CD14-positive monocyte (primary cell): Measurements from ENCODE around the gene IL1B. TPM values are rescaled to one million over a fixed set of nuclear protein-coding genes. Genes with fewer than 3 reads are reported as not detected.

ENCODE experiments used
- DNase-seq, 3 donors: peaks; one replicate each; pipeline ENCODE4 v3.0.0-alpha.2; 2011 to 2022
- H2AFZ ChIP-seq: 2 replicates; pipeline ENCODE4 v1.6.0; 2012; ENCODE audit warnings: mild to moderate bottlenecking, low read depth, low read length, inconsistent platforms; ENCODE audit not compliant: insufficient read depth, poor library complexity, severe bottlenecking
- H3K27ac ChIP-seq, 2 donors: 1 replicate in 1 of 2; 2 replicates in 1 of 2; pipeline ENCODE4 v1.5.1; 2012 to 2013; ENCODE audit warnings: low read length in 2 of 2, control low read depth in 1 of 2, inconsistent platforms in 1 of 2, low read depth in 1 of 2, mild to moderate bottlenecking in 1 of 2
- H3K27me3 ChIP-seq, 2 donors: one replicate each; pipeline versions ENCODE4 v1.6.0 to v1.6.1; 2011 to 2013; ENCODE audit warnings: low read length in 2 of 2; ENCODE audit not compliant: control insufficient read depth in 2 of 2, insufficient read depth in 2 of 2
- H3K36me3 ChIP-seq, 2 donors: replicated peaks in 1 of 2; 1 replicate in 1 of 2; 2 replicates in 1 of 2; pipeline versions ENCODE4 v1.5.1 to v1.6.1; 2012 to 2013; ENCODE audit warnings: low read length in 2 of 2, control low read depth in 1 of 2, inconsistent platforms in 1 of 2, mild to moderate bottlenecking in 1 of 2; ENCODE audit not compliant: insufficient read depth in 2 of 2, control insufficient read depth in 1 of 2
- H3K4me1 ChIP-seq, 2 donors: 1 replicate in 1 of 2; 2 replicates in 1 of 2; pipeline versions ENCODE4 v1.5.1 to v1.6.1; 2012 to 2013; ENCODE audit warnings: low read length in 2 of 2, control low read depth in 1 of 2, inconsistent platforms in 1 of 2, mild to moderate bottlenecking in 1 of 2, moderate library complexity in 1 of 2; ENCODE audit not compliant: insufficient read depth in 2 of 2, control insufficient read depth in 1 of 2
- H3K4me2 ChIP-seq: replicated peaks from 2 replicates; pipeline ENCODE3; 2012; ENCODE audit warnings: low read length, moderate library complexity, mild to moderate bottlenecking; ENCODE audit not compliant: poor library complexity, severe bottlenecking; ENCODE audit errors: extremely low read depth
- H3K4me3 ChIP-seq, 3 experiments: fragments of 200-600 bp in 1 of 3; sonication (generic) in 1 of 3; replicated peaks in 1 of 3; 1 replicate in 2 of 3; 2 replicates in 1 of 3; pipeline ENCODE4 v1.5.1; 2011 to 2013; ENCODE audit warnings: low read length in 3 of 3, mild to moderate bottlenecking in 3 of 3, control low read depth in 2 of 3, low read depth in 2 of 3, inconsistent platforms in 1 of 3, moderate library complexity in 1 of 3
- H3K79me2 ChIP-seq: 2 replicates; pipeline ENCODE4 v1.6.0; 2012; ENCODE audit warnings: mild to moderate bottlenecking, control low read depth, inconsistent platforms, low read length, moderate library complexity; ENCODE audit not compliant: insufficient read depth
- H3K9ac ChIP-seq: 2 replicates; pipeline ENCODE4 v1.6.0; 2017; ENCODE audit warnings: low read length, mild to moderate bottlenecking; ENCODE audit not compliant: insufficient read depth, poor library complexity, severe bottlenecking
- H3K9me3 ChIP-seq, 2 donors: replicated peaks in 1 of 2; 1 replicate in 1 of 2; 2 replicates in 1 of 2; pipeline versions ENCODE4 v1.5.1 to v1.6.1; 2012 to 2013; ENCODE audit warnings: low read length in 2 of 2, control low read depth in 1 of 2; ENCODE audit not compliant: control insufficient read depth in 1 of 2, insufficient read depth in 1 of 2
- H4K20me1 ChIP-seq: 2 replicates; pipeline ENCODE4 v1.6.0; 2012; ENCODE audit warnings: mild to moderate bottlenecking, low read length, control low read depth, moderate library complexity; ENCODE audit not compliant: insufficient read depth
- H3K27ac Mint-ChIP-seq, 7 donors: one replicate each; pipeline ENCODE4 v1.8.0; 2020; ENCODE audit warnings: mild to moderate bottlenecking in 7 of 7, mixed read lengths in 7 of 7, moderate library complexity in 6 of 7, inconsistent platforms in 2 of 7
- H3K27me3 Mint-ChIP-seq, 3 donors: one replicate each; pipeline ENCODE4 v1.8.0; 2021 to 2022; ENCODE audit warnings: low read depth in 3 of 3, mild to moderate bottlenecking in 3 of 3, mixed read lengths in 3 of 3, moderate library complexity in 3 of 3, inconsistent platforms in 1 of 3
- H3K36me3 Mint-ChIP-seq, 2 donors: one replicate each; pipeline ENCODE4 v1.8.0; 2020; ENCODE audit warnings: mixed read lengths in 2 of 2, inconsistent platforms in 1 of 2, mild to moderate bottlenecking in 1 of 2
- H3K4me1 Mint-ChIP-seq: one replicate; pipeline ENCODE4 v1.8.0; 2020; ENCODE audit warnings: mild to moderate bottlenecking, mixed read lengths
- H3K4me3 Mint-ChIP-seq, 2 donors: one replicate each; pipeline ENCODE4 v1.8.0; 2020; ENCODE audit warnings: mild to moderate bottlenecking in 2 of 2, mixed read lengths in 2 of 2, moderate library complexity in 1 of 2
- H3K9me3 Mint-ChIP-seq, 7 donors: one replicate each; pipeline ENCODE4 v1.8.0; 2020 to 2022; ENCODE audit warnings: mixed read lengths in 7 of 7, mild to moderate bottlenecking in 6 of 7, moderate library complexity in 6 of 7, inconsistent platforms in 2 of 7
- WGBS: methylation state at CpG from one replicate; pipeline ENCODE4 v1.1.5; 2013; ENCODE audit warnings: missing lambda C conversion rate; ENCODE audit not compliant: insufficient coverage; 5-methylcytosine and 5-hydroxymethylcytosine counted together
- intact Hi-C, 2 donors: fragments of 100-400 bp; cut with micrococcal nuclease; formaldehyde crosslinking; loops; one replicate each; pipeline versions ENCODE4 v1.15.0 to v1.15.1; 2023
- polyA plus RNA-seq, 3 donors: library from polyadenylated mRNA; depleted of rRNA in 1 of 3; unstranded in 2 of 3; stranded (reverse) in 1 of 3; fragments of 300-500 nt in 2 of 3; fragments of >200 nt in 1 of 3; fragmentation: Illumina TruSeq in 2 of 3; gene quantifications; 1 replicate in 2 of 3; 2 replicates in 1 of 3; pipeline ENCODE4 v1.2.3, GENCODE V29; 2012 to 2021
- TF ChIP-seq, protein P1 (sequence below): fragments of 200-600 bp; IDR thresholded peaks from one replicate; pipeline ENCODE4 v1.8.0; 2022; ENCODE audit warnings: antibody characterized with exemption, mild to moderate bottlenecking

Gene IL1B
- polyA plus RNA-seq, 3 donors = 65.1 to 1,419 (median 114) TPM

DNA sequence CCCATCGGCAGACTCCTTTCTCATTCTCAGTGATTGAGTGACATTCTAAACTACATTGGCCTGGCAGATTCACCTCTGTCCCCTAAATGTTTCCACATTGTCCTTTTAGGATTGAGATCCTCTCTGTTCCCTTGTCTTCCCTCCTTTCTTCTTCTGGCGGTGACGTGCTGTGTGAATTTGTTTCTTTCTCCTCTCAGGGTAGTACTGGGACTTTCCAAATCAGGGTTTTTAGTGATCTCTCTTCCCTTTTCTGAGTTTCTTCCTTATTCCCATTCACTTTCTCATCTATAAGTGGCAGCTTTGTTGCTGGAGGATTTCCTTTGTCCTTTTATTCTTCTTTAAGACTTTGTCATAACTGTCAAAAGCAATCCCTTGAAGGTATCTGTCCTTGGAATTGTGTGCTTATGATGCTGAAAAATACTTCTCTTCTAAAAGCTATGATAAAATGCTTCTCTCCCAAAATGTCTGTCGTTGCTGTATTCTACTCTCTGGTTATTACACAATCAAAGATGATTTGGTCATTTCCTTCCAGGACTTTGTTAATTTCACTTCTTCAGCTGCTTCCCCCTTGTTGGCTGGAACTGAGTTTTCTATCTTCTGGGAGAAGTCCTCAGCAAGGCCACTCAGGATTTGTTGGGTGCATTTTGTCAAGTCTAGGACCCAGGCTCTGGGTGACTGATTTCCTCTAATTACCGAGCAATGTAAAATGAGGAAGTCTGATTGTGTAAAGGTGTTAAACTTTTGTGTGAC is 4.9 kb upstream of the IL1B start:
- Histone ChIP-seq H3K9me3 (no peaks in the 10 kb centered on the region), H3K27me3 (no peaks in the 10 kb centered on the region), H3K27ac (peak overlapping the region; percentile 67 to 95), H3K4me1 (peaks cover 69 to 76% of the 10 kb centered on the region in 2 donors), H4K20me1 (peaks cover 1% of the 10 kb centered on the region), H3K4me2 (peak overlapping the region; percentile 58), H3K79me2 (no peaks in the 10 kb centered on the region), H3K36me3 (no peaks in the 10 kb centered on the region), H2AFZ (no peak overlapping the region), H3K9ac (peak overlapping the region; percentile 71), H3K4me3 (peak overlapping the region in 2 of 3 experiments; percentile 19 to 56)
- H3K4me1 Mint-ChIP-seq = peaks cover 72% of the 10 kb centered on the region
- H3K27ac Mint-ChIP-seq = peak overlapping the region; percentile 99 to 100 (median 99)
- peaks cover 0 to 3% of the 10 kb centered on the region in 2 donors for H3K36me3 Mint-ChIP-seq
- peak; percentile 85 to 96 (median 94) for DNase-seq
- 0% methylated on average over 1 of the region's 5 CpGs for WGBS
- TF ChIP-seq, protein P1, sequence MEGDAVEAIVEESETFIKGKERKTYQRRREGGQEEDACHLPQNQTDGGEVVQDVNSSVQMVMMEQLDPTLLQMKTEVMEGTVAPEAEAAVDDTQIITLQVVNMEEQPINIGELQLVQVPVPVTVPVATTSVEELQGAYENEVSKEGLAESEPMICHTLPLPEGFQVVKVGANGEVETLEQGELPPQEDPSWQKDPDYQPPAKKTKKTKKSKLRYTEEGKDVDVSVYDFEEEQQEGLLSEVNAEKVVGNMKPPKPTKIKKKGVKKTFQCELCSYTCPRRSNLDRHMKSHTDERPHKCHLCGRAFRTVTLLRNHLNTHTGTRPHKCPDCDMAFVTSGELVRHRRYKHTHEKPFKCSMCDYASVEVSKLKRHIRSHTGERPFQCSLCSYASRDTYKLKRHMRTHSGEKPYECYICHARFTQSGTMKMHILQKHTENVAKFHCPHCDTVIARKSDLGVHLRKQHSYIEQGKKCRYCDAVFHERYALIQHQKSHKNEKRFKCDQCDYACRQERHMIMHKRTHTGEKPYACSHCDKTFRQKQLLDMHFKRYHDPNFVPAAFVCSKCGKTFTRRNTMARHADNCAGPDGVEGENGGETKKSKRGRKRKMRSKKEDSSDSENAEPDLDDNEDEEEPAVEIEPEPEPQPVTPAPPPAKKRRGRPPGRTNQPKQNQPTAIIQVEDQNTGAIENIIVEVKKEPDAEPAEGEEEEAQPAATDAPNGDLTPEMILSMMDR = no peak
- peaks cover 0 to 6% (median 2%) of the 10 kb centered on the region in 7 donors for H3K9me3 Mint-ChIP-seq
- H3K4me3 Mint-ChIP-seq = peak overlapping the region; percentile 72 to 80
- H3K27me3 Mint-ChIP-seq = peaks cover 2 to 5% (median 2%) of the 10 kb centered on the region in 3 donors
- intact Hi-C loops = loop anchor here in 1 of 2 donors (2.0 kb wide), 2 partner anchors 43 to 49 kb away; no protein-coding TSS in a partner anchor

DNA sequence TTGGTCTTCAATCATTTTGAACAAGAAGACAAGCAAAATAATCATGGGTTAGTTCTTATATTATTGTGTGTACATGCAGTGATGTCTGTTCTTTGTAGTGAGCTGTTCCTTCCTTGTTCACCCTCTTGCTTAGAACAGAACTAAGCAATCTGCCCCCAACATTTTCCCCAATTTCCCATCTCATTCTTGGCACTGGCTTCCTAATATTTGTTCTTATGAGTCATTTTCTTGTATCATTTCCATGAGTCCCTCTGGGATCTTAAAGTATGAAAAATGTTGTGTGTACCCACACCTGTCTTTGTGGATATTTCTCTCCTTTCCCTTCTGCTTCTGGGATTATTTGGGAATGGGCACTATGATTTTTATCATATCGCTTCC is 3.5 kb upstream of the IL1B start:
- Mint-ChIP-seq H3K4me3 (peak overlapping the region in 1 of 2 donors; percentile 48), H3K27ac (peak overlapping the region; percentile 99 to 100 (median 99)), H3K4me1 (peaks cover 86% of the 10 kb centered on the region), H3K9me3 (no peaks in the 10 kb centered on the region), H3K27me3 (peaks cover 0 to 5% (median 3%) of the 10 kb centered on the region in 3 donors), H3K36me3 (peaks cover 6 to 11% of the 10 kb centered on the region in 2 donors)
- H3K27ac ChIP-seq = peak overlapping the region; percentile 67 to 95
- H2AFZ ChIP-seq = no peak overlapping the region
- H3K27me3 ChIP-seq = no peaks in the 10 kb centered on the region
- peak overlapping the region; percentile 71 for H3K9ac ChIP-seq
- TF ChIP-seq, protein P1 = no peak
- peaks cover 82 to 84% of the 10 kb centered on the region in 2 donors for H3K4me1 ChIP-seq
- DNase-seq = no peak
- H4K20me1 ChIP-seq = peaks cover 15% of the 10 kb centered on the region
- H3K36me3 ChIP-seq = peaks cover 0 to 4% of the 10 kb centered on the region in 2 donors
- intact Hi-C loops = loop anchor here in 1 of 2 donors (2.0 kb wide), 2 partner anchors 45 to 47 kb away; no protein-coding TSS in a partner anchor
- WGBS = no CpG with 5 or more reads among the region's 1 CpG
- H3K79me2 ChIP-seq = peaks cover 13% of the 10 kb centered on the region
- H3K9me3 ChIP-seq = no peaks in the 10 kb centered on the region
- H3K4me3 ChIP-seq = peak overlapping the region in 1 of 3 experiments; percentile 56
- peak overlapping the region; percentile 58 for H3K4me2 ChIP-seq
